Tibial artery (tissue), 4 donors: Measurements from ENCODE around the gene NUDT19.

Experiments used
- DNase-seq, 2 donors: peaks; one replicate each; pipeline ENCODE4 v3.0.0-alpha.2; 2019
- H3K27ac ChIP-seq, 2 donors: fragments of 200-600 bp; sonication (generic) in 1 of 2; 1 replicate in 1 of 2; 2 replicates in 1 of 2; pipeline ENCODE4 v1.5.1; 2018 to 2019; ENCODE audit warnings: mild to moderate bottlenecking in 1 of 2
- H3K27me3 ChIP-seq, 2 donors: fragments of 200-600 bp; sonication (generic) in 1 of 2; one replicate each; pipeline versions ENCODE4 v1.5.1 to v1.6.0; 2016 to 2019
- H3K36me3 ChIP-seq, 3 donors: fragments of 200-600 bp; sonication (generic) in 2 of 3; one replicate each; pipeline ENCODE4 v1.5.1; 2016 to 2019; ENCODE audit warnings: mild to moderate bottlenecking in 2 of 3
- H3K4me1 ChIP-seq, 4 donors: fragments of 200-600 bp; sonication (generic) in 2 of 4; 1 replicate in 3 of 4; 2 replicates in 1 of 4; pipeline ENCODE4 v1.5.1; 2016 to 2019
- H3K4me3 ChIP-seq, 2 donors: fragments of 200-600 bp; sonication (generic) in 1 of 2; 1 replicate in 1 of 2; 2 replicates in 1 of 2; pipeline ENCODE4 v1.5.1; 2018 to 2019; ENCODE audit warnings: mild to moderate bottlenecking in 2 of 2
- H3K9me3 ChIP-seq, 3 donors: fragments of 200-600 bp; sonication (generic) in 1 of 3; one replicate each; pipeline ENCODE4 v1.5.1; 2016 to 2019
- CTCF ChIP-seq, 2 experiments: fragments of 200-600 bp in 1 of 2; fragments of 450-650 bp in 1 of 2; IDR thresholded peaks; one replicate each; pipeline ENCODE4 v1.5.1; 2017 to 2019; ENCODE audit warnings: antibody characterized with exemption in 2 of 2, mild to moderate bottlenecking in 1 of 2, moderate library complexity in 1 of 2
- intact Hi-C: fragments of 100-400 bp; cut with DNase I; formaldehyde crosslinking; loops from one replicate; pipeline ENCODE4 v1.15.0; 2023; ENCODE audit warnings: low total_unique reads

Gene NUDT19

DNA sequence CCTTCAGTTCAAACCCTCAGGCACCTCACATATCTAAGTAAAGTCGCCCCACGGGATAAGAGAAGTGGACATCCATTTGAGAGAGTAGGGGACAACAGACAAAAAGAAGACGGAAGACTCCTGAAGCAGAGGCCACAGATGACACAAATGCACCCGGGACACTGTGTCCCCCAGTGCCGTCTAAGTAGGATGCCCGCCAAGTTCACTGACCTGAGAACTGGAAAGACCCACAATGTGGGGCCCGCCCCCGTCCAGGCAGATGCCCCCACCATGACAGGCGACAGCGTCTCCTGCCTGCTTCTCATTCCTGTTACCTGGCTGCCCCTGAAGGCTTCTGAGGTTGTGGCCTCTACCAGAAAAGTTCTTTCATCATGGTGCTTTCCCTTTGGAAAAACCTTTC is 33.5 kb upstream of the NUDT19 start:
- Histone ChIP-seq H3K27me3 (no peaks in the 10 kb centered on the region), H3K4me1 (peaks cover 0 to 8% (median 2%) of the 10 kb centered on the region in 4 donors), H3K9me3 (no peaks in the 10 kb centered on the region), H3K4me3 (no peak overlapping the region), H3K27ac (no peak overlapping the region), H3K36me3 (peaks cover 14 to 60% (median 36%) of the 10 kb centered on the region in 3 donors)
- DNase-seq: no peak
- intact Hi-C loops: no loop called here
- TF ChIP-seq CTCF (IDR thresholded peaks at IDR 0.05): no peak

GRCh38 chr19:32658527-32658926 is 33.1 kb upstream of the NUDT19 start:
- Histone ChIP-seq H3K4me3 (no peak overlapping the region), H3K4me1 (peaks cover 0 to 5% (median 2%) of the 10 kb centered on the region in 4 donors), H3K27me3 (no peaks in the 10 kb centered on the region), H3K27ac (no peak overlapping the region), H3K9me3 (no peaks in the 10 kb centered on the region), H3K36me3 (peaks cover 14 to 57% (median 36%) of the 10 kb centered on the region in 3 donors)
- TF ChIP-seq CTCF (IDR thresholded peaks at IDR 0.05): no peak
- intact Hi-C loops: no loop called here
- DNase-seq: no peak

DNA sequence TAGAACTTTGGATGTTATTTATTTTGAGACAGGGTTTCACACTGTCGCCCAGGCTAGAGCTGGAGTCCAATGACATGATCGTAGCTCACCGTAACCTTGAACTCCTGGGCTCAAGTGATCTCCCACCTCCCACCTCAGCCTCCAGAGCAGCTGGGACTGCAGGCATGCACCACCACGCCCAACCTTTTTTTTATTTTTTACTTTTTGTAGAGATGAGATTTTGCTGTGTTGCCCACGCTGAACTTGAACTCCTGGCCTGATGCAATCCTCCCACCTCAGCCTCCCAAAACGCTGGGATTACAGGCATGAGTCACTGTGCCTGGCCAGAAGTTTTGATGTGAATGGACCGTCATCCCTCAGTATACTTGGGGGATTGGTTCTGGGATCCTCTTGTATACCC is 30.3 kb upstream of the NUDT19 start:
- TF ChIP-seq CTCF (IDR thresholded peaks at IDR 0.05): no peak
- H3K9me3 ChIP-seq: no peaks in the 10 kb centered on the region
- peaks cover 4 to 38% (median 20%) of the 10 kb centered on the region in 3 donors for H3K36me3 ChIP-seq
- H3K27me3 ChIP-seq: no peaks in the 10 kb centered on the region
- no peak overlapping the region for H3K27ac ChIP-seq
- H3K4me1 ChIP-seq: peaks cover 0 to 4% (median 0%) of the 10 kb centered on the region in 4 donors
- no peak overlapping the region for H3K4me3 ChIP-seq
- intact Hi-C loops: no loop called here
- no peak for DNase-seq

GRCh38 chr19:32662186-32662585 is 29.4 kb upstream of the NUDT19 start:
- intact Hi-C loops: no loop called here
- no peaks in the 10 kb centered on the region for H3K9me3 ChIP-seq
- H3K4me3 ChIP-seq: no peak overlapping the region
- TF ChIP-seq CTCF (IDR thresholded peaks at IDR 0.05): no peak
- no peaks in the 10 kb centered on the region for H3K27me3 ChIP-seq
- peaks cover 0 to 33% (median 15%) of the 10 kb centered on the region in 3 donors for H3K36me3 ChIP-seq
- H3K4me1 ChIP-seq: peaks cover 0 to 4% (median 0%) of the 10 kb centered on the region in 4 donors
- no peak overlapping the region for H3K27ac ChIP-seq
- DNase-seq: no peak

GRCh38 chr19:32666084-32666483 is 25.5 kb upstream of the NUDT19 start:
- no peaks in the 10 kb centered on the region for H3K9me3 ChIP-seq
- no peaks in the 10 kb centered on the region for H3K4me1 ChIP-seq
- no peak overlapping the region for H3K4me3 ChIP-seq
- TF ChIP-seq CTCF (IDR thresholded peaks at IDR 0.05): no peak
- peaks cover 0 to 16% (median 4%) of the 10 kb centered on the region in 3 donors for H3K36me3 ChIP-seq
- DNase-seq: no peak
- no peak overlapping the region for H3K27ac ChIP-seq
- H3K27me3 ChIP-seq: no peaks in the 10 kb centered on the region
- intact Hi-C loops: no loop called here

DNA sequence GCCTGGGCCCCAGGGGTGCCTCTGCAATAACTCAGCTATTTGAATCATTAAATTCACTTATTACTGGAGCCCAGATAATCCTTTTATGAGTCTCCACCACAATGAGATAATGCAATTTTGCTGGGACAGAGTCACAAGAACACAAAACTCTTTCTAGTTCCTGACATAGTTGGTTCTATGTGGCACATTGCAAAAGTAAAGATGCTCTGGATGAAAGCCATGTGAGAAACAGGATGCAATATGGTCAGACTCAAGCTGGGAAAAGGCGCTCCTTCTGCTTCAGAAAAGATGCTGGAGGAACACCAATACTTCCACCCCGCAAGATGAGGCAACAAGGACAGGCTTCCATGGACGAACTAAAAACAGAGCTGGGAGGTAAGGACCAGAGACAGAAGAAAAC is 22.3 kb upstream of the NUDT19 start:
- Histone ChIP-seq H3K36me3 (peaks cover 0 to 4% (median 4%) of the 10 kb centered on the region in 3 donors), H3K27ac (no peak overlapping the region), H3K9me3 (no peaks in the 10 kb centered on the region), H3K27me3 (no peaks in the 10 kb centered on the region), H3K4me3 (no peak overlapping the region), H3K4me1 (peaks cover 0 to 15% (median 14%) of the 10 kb centered on the region in 4 donors)
- intact Hi-C loops: no loop called here
- DNase-seq: no peak
- no peak for TF ChIP-seq CTCF (IDR thresholded peaks at IDR 0.05)
